Small intestine (tissue), 7 donors: ENCODE results near the gene FAU. TPM values are rescaled to one million over a fixed set of nuclear protein-coding genes. Genes with fewer than 3 reads are reported as not detected.

Experiments used
- DNase-seq, 2 donors: peaks; one replicate each; pipeline versions ENCODE4 v3.0.0 to v3.0.0-alpha.2; 2013
- FAIRE-seq: peaks from 2 replicates; lab custom pipeline; 2012; peaks lifted over from hg19 to GRCh38; lab: Jason Lieb, UNC
- H3K27ac ChIP-seq, 3 donors: one replicate each; pipeline ENCODE4 v1.5.1; 2013; ENCODE audit warnings: low read length in 2 of 3, mild to moderate bottlenecking in 2 of 3, control low read depth in 1 of 3, inconsistent platforms in 1 of 3, low read depth in 1 of 3, moderate library complexity in 1 of 3
- H3K27me3 ChIP-seq, 3 donors: one replicate each; pipeline ENCODE4 v1.6.1; 2013; ENCODE audit warnings: low read length in 3 of 3, inconsistent platforms in 1 of 3; ENCODE audit not compliant: control insufficient read depth in 3 of 3, insufficient read depth in 3 of 3
- H3K36me3 ChIP-seq, 3 donors: one replicate each; pipeline ENCODE4 v1.6.1; 2013; ENCODE audit warnings: low read length in 3 of 3, inconsistent platforms in 1 of 3, low read depth in 1 of 3, mild to moderate bottlenecking in 1 of 3, moderate library complexity in 1 of 3; ENCODE audit not compliant: control insufficient read depth in 3 of 3, insufficient read depth in 2 of 3
- H3K4me1 ChIP-seq, 3 donors: one replicate each; pipeline ENCODE4 v1.6.1; 2013; ENCODE audit warnings: low read length in 2 of 3, inconsistent platforms in 1 of 3, low read depth in 1 of 3, mild to moderate bottlenecking in 1 of 3, moderate library complexity in 1 of 3; ENCODE audit not compliant: control insufficient read depth in 3 of 3, insufficient read depth in 2 of 3
- H3K4me3 ChIP-seq, 3 donors: one replicate each; pipeline ENCODE4 v1.5.1; 2013; ENCODE audit warnings: low read length in 3 of 3, control low read depth in 1 of 3, inconsistent platforms in 1 of 3, low read depth in 1 of 3, mild to moderate bottlenecking in 1 of 3, moderate library complexity in 1 of 3
- H3K9me3 ChIP-seq, 2 donors: one replicate each; pipeline ENCODE4 v1.6.1; 2013; ENCODE audit warnings: low read depth in 1 of 2, low read length in 1 of 2; ENCODE audit not compliant: control insufficient read depth in 2 of 2, insufficient read depth in 1 of 2
- WGBS, 3 donors: extraction: QIAGEN DNeasy Blood & Tissue Kit; methylation state at CpG; one replicate each; pipeline ENCODE4 v1.1.7; 2013; 5-methylcytosine and 5-hydroxymethylcytosine counted together
- polyA plus RNA-seq, 4 donors: library from polyadenylated mRNA; stranded (reverse) in 3 of 4; unstranded in 1 of 4; fragments of 200-250 nt in 3 of 4; fragments of 120-200 nt in 1 of 4; gene quantifications; one replicate each; pipeline versions ENCODE4 v1.2.1 to v1.2.3, GENCODE V29; 2013
- donor health status: healthy with polysubstance abuse.
- donor health status: control.
- donor health status: control.
- donor health status: Bipolar disorder and iron deficiency.
- donor health status: healthy.

Gene FAU
- polyA plus RNA-seq, 4 donors = 960 to 1,177 (median 1,066) TPM

GRCh38 chr11:65089621-65090020, 32.3 kb downstream of the FAU start:
- no peak for DNase-seq
- 87 to 92% (median 91%) methylated on average over 4 of the region's 4 CpGs for whole genome bisulfite sequencing, 3 donors
- Histone ChIP-seq H3K27ac (no peak overlapping the region), H3K4me1 (peaks cover 0 to 11% (median 2%) of the 10 kb centered on the region in 3 donors), H3K4me3 (no peak overlapping the region), H3K36me3 (peaks cover 7 to 50% (median 11%) of the 10 kb centered on the region in 3 donors), H3K9me3 (no peaks in the 10 kb centered on the region), H3K27me3 (no peaks in the 10 kb centered on the region)
- FAIRE-seq = no peak

DNA sequence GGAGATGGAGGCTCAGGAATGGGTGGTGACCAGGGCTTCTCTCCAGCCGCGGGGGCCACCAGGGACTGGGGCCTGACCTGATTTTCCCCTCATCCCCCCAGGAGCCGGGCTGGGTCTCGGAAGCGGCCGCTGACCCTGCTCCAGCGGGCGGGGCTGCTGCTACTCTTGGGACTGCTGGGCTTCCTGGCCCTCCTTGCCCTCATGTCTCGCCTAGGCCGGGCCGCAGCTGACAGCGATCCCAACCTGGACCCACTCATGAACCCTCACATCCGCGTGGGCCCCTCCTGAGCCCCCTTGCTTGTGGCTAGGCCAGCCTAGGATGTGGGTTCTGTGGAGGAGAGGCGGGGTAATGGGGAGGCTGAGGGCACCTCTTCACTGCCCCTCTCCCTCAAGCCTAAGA, 34.1 kb downstream of the FAU start:
- DNase-seq (no peak), FAIRE-seq (no peak)
- WGBS, 3 donors = 94 to 95% (median 95%) methylated on average over 15 of the region's 15 CpGs
- Histone ChIP-seq H3K27ac (no peak overlapping the region), H3K36me3 (peaks cover 7 to 50% (median 11%) of the 10 kb centered on the region in 3 donors), H3K4me3 (no peak overlapping the region), H3K27me3 (no peaks in the 10 kb centered on the region), H3K9me3 (no peaks in the 10 kb centered on the region), H3K4me1 (peaks cover 0 to 19% (median 2%) of the 10 kb centered on the region in 3 donors)

DNA sequence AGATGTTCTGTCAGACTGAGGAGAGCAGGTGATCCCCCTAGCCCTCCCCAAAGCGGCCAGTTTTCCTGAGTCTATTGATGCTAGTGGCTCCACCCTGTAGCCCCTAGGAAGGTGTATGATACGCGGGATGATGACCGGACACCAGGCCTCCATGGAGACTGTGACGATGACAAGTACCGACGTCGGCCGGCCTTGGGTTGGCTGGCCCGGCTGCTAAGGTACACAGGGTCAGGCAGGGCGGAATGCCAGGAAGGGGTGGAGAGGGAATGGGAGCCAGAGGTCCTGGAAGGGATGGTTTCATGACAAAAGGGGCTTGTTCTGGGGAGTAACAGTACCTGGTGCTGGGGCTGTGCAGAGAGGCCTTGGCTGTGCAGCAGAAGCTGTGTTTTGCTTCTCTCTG, 34.7 kb downstream of the FAU start:
- WGBS, 3 donors = 94 to 96% (median 95%) methylated on average over 11 of the region's 11 CpGs

DNA sequence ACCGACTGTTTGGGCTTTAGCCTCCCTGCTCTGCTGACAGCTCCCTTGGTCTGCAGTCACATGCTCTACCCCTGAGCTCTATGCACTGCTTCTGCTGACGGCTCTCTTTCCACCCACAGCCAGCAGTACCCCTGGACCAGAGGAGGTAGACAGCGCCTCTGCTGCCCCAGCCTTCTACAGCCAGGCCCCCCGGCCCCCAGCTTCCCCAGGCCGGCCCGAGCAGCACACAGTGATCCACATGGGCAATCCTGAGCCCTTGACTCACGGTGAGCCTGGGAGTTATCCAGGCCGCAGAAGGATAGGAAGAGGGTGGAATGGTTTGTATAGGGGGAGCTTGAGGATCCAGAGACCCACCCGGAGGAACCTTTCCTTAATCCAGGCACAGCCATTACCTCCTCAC, 35.1 kb downstream of the FAU start:
- H3K27ac ChIP-seq = no peak overlapping the region
- FAIRE-seq (no peak), DNase-seq (no peak)
- H3K36me3 ChIP-seq = peaks cover 7 to 51% (median 11%) of the 10 kb centered on the region in 3 donors
- H3K4me3 ChIP-seq = no peak overlapping the region
- WGBS, 3 donors = 93 to 97% (median 95%) methylated on average over 9 of the region's 9 CpGs
- H3K27me3 ChIP-seq = no peaks in the 10 kb centered on the region
- H3K9me3 ChIP-seq = no peaks in the 10 kb centered on the region
- H3K4me1 ChIP-seq = peaks cover 0 to 22% (median 2%) of the 10 kb centered on the region in 3 donors

More for the DNA sequence above, 34.7 kb downstream of the FAU start:
- FAIRE-seq = no peak
- Histone ChIP-seq H3K27ac (no peak overlapping the region), H3K4me1 (peaks cover 0 to 22% (median 2%) of the 10 kb centered on the region in 3 donors), H3K4me3 (no peak overlapping the region), H3K27me3 (no peaks in the 10 kb centered on the region), H3K9me3 (no peaks in the 10 kb centered on the region), H3K36me3 (peaks cover 7 to 50% (median 11%) of the 10 kb centered on the region in 3 donors)
- no peak for DNase-seq

DNA sequence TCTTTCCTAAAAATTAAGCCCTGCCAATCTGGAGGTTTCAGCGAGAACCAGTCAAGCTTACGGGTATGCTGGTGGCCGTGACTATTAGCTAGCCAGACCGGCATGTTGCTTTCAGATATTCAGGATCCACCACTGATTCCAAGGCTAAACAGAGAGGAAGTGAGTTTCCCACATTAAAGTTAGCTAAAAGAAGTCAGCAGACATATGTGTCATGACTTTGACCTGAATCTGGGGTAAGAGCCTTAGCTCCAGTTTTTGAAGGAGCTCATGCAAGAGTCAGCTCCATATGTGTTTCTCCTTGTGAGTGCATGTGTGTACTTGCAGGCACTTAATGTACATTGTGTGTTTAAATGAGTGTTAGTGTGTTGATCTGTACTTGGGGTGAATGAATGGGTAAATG, 36.5 kb downstream of the FAU start:
- DNase-seq (no peak), FAIRE-seq (no peak)
- H3K27me3 ChIP-seq = no peaks in the 10 kb centered on the region
- H3K9me3 ChIP-seq = no peaks in the 10 kb centered on the region
- peaks cover 7 to 52% (median 11%) of the 10 kb centered on the region in 3 donors for H3K36me3 ChIP-seq
- no peak overlapping the region for H3K27ac ChIP-seq
- H3K4me1 ChIP-seq = peaks cover 0 to 22% (median 2%) of the 10 kb centered on the region in 3 donors
- H3K4me3 ChIP-seq = no peak overlapping the region
- 90 to 94% (median 93%) methylated on average over 4 of the region's 4 CpGs for WGBS, 3 donors

- no peaks in the 10 kb centered on the region for H3K27me3 ChIP-seq
- 38 to 43% (median 39%) methylated on average over 23 of the region's 23 CpGs for WGBS, 3 donors
- no peaks in the 10 kb centered on the region for H3K9me3 ChIP-seq
- H3K4me3 ChIP-seq = peak overlapping the region; percentile 67 to 82 (median 68)
- FAIRE-seq = no peak
- no peak for DNase-seq
- H3K4me1 ChIP-seq = peaks cover 0 to 22% (median 2%) of the 10 kb centered on the region in 3 donors
- peaks cover 7 to 54% (median 11%) of the 10 kb centered on the region in 3 donors for H3K36me3 ChIP-seq
- peak overlapping the region; percentile 58 to 97 (median 92) for H3K27ac ChIP-seq
Measured at GRCh38 chr11:65084598-65085375, 37.1 kb downstream of the FAU start.

DNA sequence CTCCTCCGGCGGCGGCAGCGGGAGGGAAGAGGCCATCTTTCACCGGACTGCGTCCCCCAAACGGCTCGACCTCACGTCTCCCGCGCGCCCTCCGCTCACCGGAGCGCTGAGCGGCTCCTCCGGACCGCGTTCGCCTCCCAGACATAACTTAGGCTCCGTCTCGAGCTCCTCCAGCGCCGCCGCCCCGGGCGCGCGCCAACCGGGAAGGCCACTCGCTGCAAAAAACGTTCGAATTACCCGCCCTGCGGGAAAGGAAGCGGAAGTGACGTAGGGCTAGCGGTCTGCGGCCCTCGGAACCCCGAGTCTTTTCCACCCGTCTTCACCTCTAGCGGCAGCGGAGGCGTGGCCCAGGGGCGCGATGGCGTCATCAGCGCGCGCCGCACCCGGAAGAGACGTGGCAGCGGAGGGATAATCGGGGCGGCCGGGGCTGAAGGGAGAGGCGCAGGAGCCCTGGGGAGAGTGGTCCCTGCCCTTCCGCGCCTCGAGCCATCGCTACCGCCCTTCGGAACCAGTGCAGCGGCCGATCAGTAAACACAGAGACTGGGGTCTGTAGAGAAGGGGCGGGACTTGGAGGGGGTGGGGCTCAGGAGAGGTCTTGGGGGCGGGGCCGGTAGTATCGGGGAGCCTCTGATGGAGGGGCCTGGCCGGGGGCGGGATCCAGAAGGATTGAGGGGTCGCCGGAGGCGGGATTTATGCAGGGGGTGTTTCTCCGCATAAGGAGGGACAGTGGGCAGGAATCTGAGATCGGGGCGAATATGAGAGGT, 37.9 kb downstream of the FAU start, which contains the start of the genes CDCA5 and ZFPL1:
TSS of gene CDCA5 (minus strand) at position 207 of the 764 bp plus-strand sequence. CDS start at position 145, 62 bp downstream.
TSS of gene ZFPL1 (plus strand) at position 389 of the 764 bp plus-strand sequence. CDS start 477 bp downstream, outside the sequence.
- Histone ChIP-seq H3K4me3 (peak within 1 kb of the TSS; percentile 67 to 82 (median 68)), H3K9me3 (no peaks in the 10 kb centered on the region), H3K4me1 (peaks cover 0 to 22% (median 2%) of the 10 kb centered on the region in 3 donors), H3K27ac (peak within 1 kb of the TSS; percentile 58 to 97 (median 92)), H3K27me3 (no peaks in the 10 kb centered on the region), H3K36me3 (peaks cover 7 to 53% (median 11%) of the 10 kb centered on the region in 3 donors)
- DNase-seq (peak; percentile 94 to 97), FAIRE-seq (no peak)
- 0% methylated on average over 66 to 79 of the region's 79 CpGs for WGBS, 3 donors
